NCI-H2196 treated with DMSO at 0.1 percent for 48 hours (cell line): ENCODE data around the gene VAV1.

Experiments
- DNase-seq: peaks from one replicate; lab custom pipeline; 2025; ENCODE audit not compliant: unreplicated experiment; lab: John Stamatoyannopoulos, UW

VAV1 gene

DNA sequence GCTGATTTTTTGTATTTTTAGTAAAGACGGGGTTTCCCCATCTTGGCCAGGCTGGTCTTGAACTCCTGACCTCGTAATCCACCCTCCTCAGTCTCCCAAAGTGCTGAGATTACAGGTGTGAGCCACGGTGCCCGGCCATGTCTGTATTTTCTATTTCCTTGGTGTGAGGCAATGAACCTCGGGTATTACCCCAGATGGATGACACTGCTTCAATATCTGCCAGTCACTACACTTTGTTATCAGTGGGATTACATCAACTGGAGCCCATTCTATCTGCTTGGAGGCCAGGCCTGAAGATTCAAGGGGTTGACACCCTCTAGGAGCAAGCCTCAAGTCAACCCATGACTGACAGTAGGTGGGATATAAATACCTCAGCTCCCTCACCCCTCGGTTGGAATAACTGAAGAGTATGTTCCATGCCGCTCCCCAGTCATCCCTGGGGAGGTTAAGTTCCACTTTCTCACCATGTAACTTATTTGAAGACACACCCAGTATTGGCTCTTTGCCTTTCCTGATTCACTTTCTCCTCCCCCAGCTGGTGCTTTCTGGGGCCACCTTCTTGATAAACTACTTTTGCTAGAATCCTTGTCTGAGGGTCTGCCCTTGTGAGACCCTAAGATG, 113.9 kb downstream of the VAV1 start:
- DNase-seq, result no peak

DNA sequence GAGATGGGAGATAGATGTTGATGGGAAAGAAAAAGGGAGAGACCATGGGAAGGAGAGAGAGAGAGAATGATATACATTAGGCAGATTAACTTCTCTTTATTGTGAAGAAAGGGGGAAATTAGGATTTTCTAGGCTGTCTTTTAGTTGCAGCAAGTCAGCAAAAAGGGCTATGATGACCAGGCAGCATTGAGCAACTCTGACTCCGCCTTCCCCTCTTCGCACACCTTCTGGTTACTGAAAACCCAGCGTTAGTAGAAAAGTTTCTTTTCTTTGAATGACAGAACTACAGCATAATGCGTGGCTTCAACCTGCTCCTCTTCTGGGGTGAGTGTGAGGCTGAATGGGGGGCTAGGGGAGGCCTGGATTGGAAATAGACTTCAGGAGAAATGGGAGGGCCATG, 114.8 kb downstream of the VAV1 start, which contains the start of gene ADGRE1:
TSS of gene ADGRE1 (plus strand) at position 264 of the 400 bp plus-strand sequence. CDS start at position 294, 30 bp downstream.
- no peak for DNase-seq

DNA sequence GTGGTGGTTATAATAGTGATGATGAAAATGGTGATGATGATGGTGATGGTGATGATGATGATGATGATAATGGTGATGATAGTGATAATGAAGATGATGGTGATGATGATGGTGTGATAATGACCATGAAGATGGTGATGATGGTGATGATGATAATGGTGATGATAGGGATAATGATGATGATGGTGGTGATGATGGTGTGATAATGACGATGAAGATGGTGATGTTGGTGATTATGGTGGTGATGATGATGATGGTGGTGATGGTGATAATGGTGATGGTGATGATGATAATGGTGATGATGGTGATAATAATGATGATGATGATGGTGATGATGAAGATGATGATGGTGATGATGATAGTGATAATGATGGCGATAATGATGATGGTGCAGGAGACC, 116.5 kb downstream of the VAV1 start:
- DNase-seq, result no peak

DNA sequence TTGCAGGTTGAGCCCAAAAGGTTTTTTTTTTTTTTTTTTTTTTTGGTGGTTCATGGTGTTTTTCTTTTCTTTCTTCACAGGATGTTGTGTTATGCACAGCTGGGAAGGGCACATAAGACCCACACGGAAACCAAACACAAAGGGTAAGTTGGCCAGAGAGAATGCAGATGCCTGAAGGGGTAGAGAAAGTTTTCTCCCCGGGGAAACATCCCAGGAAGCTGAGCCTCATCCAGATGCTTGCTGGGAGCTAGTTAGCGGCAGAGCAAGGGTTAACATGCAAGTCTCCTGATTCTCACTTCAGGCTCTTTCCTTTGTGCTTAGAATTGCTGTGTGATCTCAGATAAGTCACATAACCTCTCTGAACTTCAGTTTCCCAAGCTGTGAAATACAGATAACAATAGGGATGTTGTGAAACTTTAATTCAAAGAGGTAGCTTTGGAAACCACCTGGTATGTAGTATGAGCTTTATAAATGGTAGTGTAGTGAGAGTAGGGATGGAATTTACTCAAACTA, 117.9 kb downstream of the VAV1 start:
- no peak for DNase-seq

DNA sequence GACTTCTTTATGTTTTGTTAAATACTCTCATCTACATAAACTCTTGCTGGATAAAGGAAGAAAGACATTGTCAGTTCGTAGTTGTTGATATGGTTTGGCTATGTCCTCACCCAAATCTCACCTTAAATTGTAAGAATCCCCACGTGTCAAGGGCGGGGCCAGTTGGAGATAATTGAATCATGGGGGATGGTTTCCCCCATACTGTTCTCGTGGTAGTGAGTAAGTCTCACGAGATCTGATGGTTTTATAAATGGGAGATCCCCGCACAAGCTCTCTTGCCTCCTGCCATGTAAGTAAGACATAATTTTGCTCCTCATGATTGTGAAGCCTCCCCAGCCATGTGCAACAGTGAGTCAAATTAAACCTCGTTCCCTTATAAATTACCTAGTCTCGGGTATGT, 118.4 kb downstream of the VAV1 start:
- DNase-seq, result no peak

DNA sequence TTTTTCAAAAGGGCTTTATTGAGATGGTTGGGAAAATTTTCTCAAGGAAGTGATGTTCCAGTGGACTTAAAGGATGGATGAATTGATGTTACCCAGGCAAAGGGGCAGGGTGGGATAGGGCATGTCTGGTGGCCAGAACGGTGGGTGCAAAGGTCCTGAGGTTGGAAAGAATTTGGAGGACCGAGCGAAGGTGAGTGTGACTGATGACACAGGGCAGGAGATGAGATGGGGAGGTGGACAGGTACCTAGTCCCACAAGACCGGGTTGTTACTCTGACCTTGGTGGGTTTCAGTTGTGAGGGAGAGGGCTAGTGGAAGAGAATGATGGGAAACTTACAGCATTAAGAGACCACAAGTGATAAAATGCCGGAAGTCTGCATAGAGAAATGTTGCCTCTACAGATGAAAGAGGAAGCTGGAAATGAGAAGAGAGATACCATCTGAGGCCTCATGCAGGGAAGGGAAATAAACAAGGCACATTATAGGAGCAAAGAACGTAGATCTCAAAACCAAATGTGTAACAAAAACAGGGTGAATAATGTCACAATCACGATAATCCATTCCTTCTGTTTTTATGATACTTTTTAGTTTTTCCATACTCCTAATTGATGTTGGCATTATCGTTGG, 119.4 kb downstream of the VAV1 start:
- DNase-seq, result no peak

DNA sequence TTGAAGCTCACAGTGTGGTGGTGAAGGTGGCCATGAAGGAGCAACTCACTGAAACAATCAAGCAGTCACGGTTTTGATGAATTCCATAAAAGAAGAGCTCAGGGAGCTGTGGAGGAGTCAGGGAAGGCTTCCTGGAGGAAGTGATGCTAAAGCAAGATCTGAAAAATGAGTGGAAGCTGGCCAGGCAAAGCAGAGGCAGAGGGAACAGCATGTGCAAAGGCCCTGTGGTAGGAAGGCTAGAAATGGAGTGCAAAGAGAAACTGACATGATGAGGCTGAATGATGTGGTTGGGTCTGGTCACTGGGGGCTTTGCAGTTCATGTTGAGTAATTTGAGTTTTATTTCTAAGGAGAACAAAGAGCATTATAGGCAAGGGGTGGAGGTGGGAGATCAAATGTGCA, 121.8 kb downstream of the VAV1 start:
- no peak for DNase-seq

DNA sequence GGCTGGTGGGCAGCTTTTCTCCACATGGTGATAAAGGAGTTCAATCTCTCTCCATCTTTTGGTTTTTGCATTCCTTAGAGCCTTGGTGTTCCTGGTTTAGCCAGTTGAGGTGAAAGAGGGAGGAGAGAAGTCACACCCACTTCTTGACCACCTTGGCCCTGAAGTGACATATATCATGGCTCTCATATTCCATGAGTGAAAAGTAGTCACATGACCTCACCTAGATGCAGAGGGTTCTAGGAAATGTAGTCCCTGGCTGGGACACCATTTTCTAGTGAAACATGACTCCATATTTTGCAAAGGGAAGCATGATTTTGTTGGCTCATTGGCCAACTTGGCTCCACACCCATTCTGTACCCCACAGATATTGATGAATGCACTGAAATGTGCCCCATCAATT, 130.9 kb downstream of the VAV1 start:
- no peak for DNase-seq

DNA sequence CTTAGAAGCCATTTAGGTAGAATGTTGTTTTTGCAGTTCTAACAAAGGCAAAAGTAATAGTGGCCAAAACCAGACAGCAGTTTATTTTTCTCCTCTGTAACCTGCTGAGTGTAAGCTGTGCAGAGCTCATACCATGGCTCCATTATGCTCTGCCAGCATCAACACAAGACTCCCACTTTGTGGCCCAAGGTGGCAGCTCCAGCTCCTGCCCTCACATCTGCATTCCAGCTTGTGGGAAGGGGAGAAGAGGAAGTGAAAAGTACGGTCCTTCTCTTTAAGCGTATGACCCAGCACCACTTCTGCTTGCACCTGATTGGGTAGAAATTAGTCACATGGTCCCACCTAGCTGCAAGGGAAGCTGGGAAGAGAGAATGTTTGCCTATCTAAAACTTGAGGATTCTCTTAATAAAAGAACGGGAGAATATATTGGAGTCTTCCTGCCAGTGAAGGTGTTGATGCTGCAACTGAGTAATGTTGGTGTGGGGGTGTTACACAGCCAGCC, 134.1 kb downstream of the VAV1 start:
- no peak for DNase-seq
